HepG2 (cell line): Measurements from ENCODE around the gene MUL1. TPM values are rescaled to one million over a fixed set of nuclear protein-coding genes. Genes with fewer than 3 reads are reported as not detected.

ENCODE experiments used
- ATAC-seq: fragments of 200-7000 bp; cut with Tn5 transposase; 3 replicates; pipeline ENCODE4 v1.9.1; 2020; ENCODE audit warnings: mild to moderate bottlenecking, moderate library complexity
- BruUV-seq: library from RNA; stranded (reverse); fragments of 400-500 nt; replicated peaks from 2 replicates; lab custom pipeline; 2021; lab: Mats Ljungman, UMichigan
- CTCF ChIA-PET: fragments of 300-600 bp; formaldehyde crosslinking; extraction: SDS; loops from one replicate; lab custom pipeline; 2021; ENCODE audit warnings: low total read pairs, inconsistent platforms, low intra/inter-chr PET ratio; lab: Yijun Ruan, JAX
- POLR2A ChIA-PET: fragments of 350-600 bp; sonication (Branson Sonifier 250); formaldehyde crosslinking; loops from one replicate; lab custom pipeline; 2020; ENCODE audit warnings: antibody characterized with exemption, inconsistent platforms; lab: Yijun Ruan, JAX
- DNase-seq: peaks from one replicate; pipeline ENCODE4 v3.0.0-alpha.2; 2015; ENCODE audit warnings: low spot score
- FAIRE-seq: peaks from 3 replicates; lab custom pipeline; 2011; peaks lifted over from hg19 to GRCh38; lab: Jason Lieb, UNC
- H2AFZ ChIP-seq: one replicate; pipeline ENCODE4 v1.6.1; 2011; ENCODE audit warnings: low read length, inconsistent platforms
- H3K27ac ChIP-seq: fragments of 300-600 bp; 3 replicates; pipeline ENCODE4 v1.8.0; 2011; ENCODE audit warnings: mixed run types, mild to moderate bottlenecking, mixed read lengths, low read length, inconsistent platforms; ENCODE audit not compliant: insufficient read depth; ENCODE audit errors: extremely low read length
- H3K27me3 ChIP-seq, 2 experiments: fragments of 200-600 bp in 1 of 2; 2 replicates in 1 of 2; 3 replicates in 1 of 2; pipeline versions ENCODE4 v1.6.0 to v1.8.0; 2011; ENCODE audit warnings: low read length in 2 of 2, mild to moderate bottlenecking in 2 of 2, moderate library complexity in 2 of 2, inconsistent platforms in 1 of 2; ENCODE audit not compliant: insufficient read depth in 2 of 2, control insufficient read depth in 1 of 2
- H3K36me3 ChIP-seq, 2 experiments: fragments of 200-600 bp in 1 of 2; replicated peaks in 1 of 2; 2 replicates in 1 of 2; 3 replicates in 1 of 2; pipeline versions ENCODE4 v1.5.1 to v1.8.0; 2011; ENCODE audit warnings: low read length in 2 of 2, inconsistent platforms in 1 of 2; ENCODE audit not compliant: insufficient read depth in 2 of 2, control insufficient read depth in 1 of 2
- H3K4me1 ChIP-seq: 2 replicates; pipeline ENCODE4 v1.5.1; 2012; ENCODE audit warnings: low read length, inconsistent platforms; ENCODE audit not compliant: insufficient read depth
- H3K4me2 ChIP-seq: 2 replicates; pipeline ENCODE4 v1.6.0; 2011; ENCODE audit warnings: low read depth, low read length, inconsistent platforms
- H3K4me3 ChIP-seq, 3 experiments: fragments of 200-600 bp in 1 of 3; sonication (generic), shearing (Covaris generic) in 1 of 3; replicated peaks in 1 of 3; 2 replicates each; pipeline ENCODE4 v1.5.1; 2011 to 2016; ENCODE audit warnings: low read length in 3 of 3, inconsistent platforms in 2 of 3, low read depth in 2 of 3, mild to moderate bottlenecking in 2 of 3, control low read depth in 1 of 3, mixed read lengths in 1 of 3; ENCODE audit not compliant: insufficient read depth in 1 of 3
- H3K79me2 ChIP-seq: one replicate; pipeline ENCODE4 v1.6.1; 2011; ENCODE audit warnings: low read length, inconsistent platforms; ENCODE audit not compliant: insufficient read depth
- H3K9ac ChIP-seq: 2 replicates; pipeline ENCODE4 v1.6.0; 2011; ENCODE audit warnings: mild to moderate bottlenecking, low read depth, low read length, inconsistent platforms; ENCODE audit not compliant: insufficient read depth
- H3K9me3 ChIP-seq: 2 replicates; pipeline ENCODE4 v1.5.1; 2012; ENCODE audit warnings: mild to moderate bottlenecking, low read length
- H4K20me1 ChIP-seq: 2 replicates; pipeline ENCODE4 v1.6.0; 2011; ENCODE audit warnings: inconsistent platforms, mild to moderate bottlenecking, low read length, moderate library complexity; ENCODE audit not compliant: insufficient read depth
- CCAR2 ChIP-seq: fragments of 200-400 bp; formaldehyde crosslinking; optimal IDR thresholded peaks from 2 replicates; pipeline ENCODE3; 2018; ENCODE audit warnings: low read depth, mild to moderate bottlenecking, low read length, moderate library complexity
- GLMP ChIP-seq: sonication (generic); formaldehyde crosslinking; IDR thresholded peaks from 2 replicates; pipeline ENCODE4 v1.9.0; 2021; ENCODE audit warnings: missing genetic modification reagents, mild to moderate bottlenecking, borderline replicate concordance
- TRIM22 ChIP-seq: fragments of 450-650 bp; IDR thresholded peaks from 2 replicates; pipeline ENCODE4 v1.6.1; 2017
- ZC3H13 ChIP-seq: sonication (generic); formaldehyde crosslinking; IDR thresholded peaks from 2 replicates; pipeline ENCODE4 v1.8.1; 2023; ENCODE audit warnings: mild to moderate bottlenecking, missing genetic modification reagents, moderate library complexity
- ZNF564 ChIP-seq: sonication (generic); formaldehyde crosslinking; IDR thresholded peaks from 2 replicates; pipeline ENCODE4 v1.8.1; 2023; ENCODE audit warnings: mild to moderate bottlenecking, missing genetic modification reagents
- WGBS: methylation state at CpG from one replicate; pipeline ENCODE4 v1.1.6; 2017; ENCODE audit warnings: low lambda C conversion rate; 5-methylcytosine and 5-hydroxymethylcytosine counted together
- in situ Hi-C: cut with HindIII; loops from 2 replicates; pipeline ENCODE4 v1.10.0; 2017; ENCODE audit warnings: low pct_unique_long_range_greater_than_20kb; ENCODE audit not compliant: extremely low pct_ligation_motif_present
- intact Hi-C: fragments of 100-400 bp; cut with micrococcal nuclease; formaldehyde crosslinking; loops from one replicate; pipeline ENCODE4 v1.10.0; 2022; ENCODE audit not compliant: unreplicated experiment
- polyA plus RNA-seq, 8 experiments: library from polyadenylated mRNA; depleted of rRNA in 3 of 8; stranded (reverse) in 7 of 8; unstranded in 1 of 8; fragments of >200 nt; fragmentation: Illumina TruSeq in 4 of 8; extraction: Trizol in 4 of 8; gene quantifications; 2 replicates each; pipeline versions ENCODE4 v1.2.1 to v1.2.3, GENCODE V29; 2011 to 2016; ENCODE audit warnings: low read depth in 4 of 8, missing spikeins in 1 of 8, mixed read lengths in 1 of 8; ENCODE audit not compliant: insufficient read depth in 1 of 8
- total RNA-seq, 5 experiments: library from RNA; depleted of rRNA; stranded (reverse); fragments of >200 nt; fragmentation: Illumina TruSeq; extraction: Trizol; gene quantifications; 2 replicates each; pipeline ENCODE4 v1.2.3, GENCODE V29; 2016; ENCODE audit warnings: low read depth in 1 of 5

Gene MUL1
- total and polyA plus RNA-seq, 2 of the 13 experiments (the other 11 are each of a cell fraction or from before 2014, with no cell fraction given), result 21.5 to 26.5 TPM

DNA sequence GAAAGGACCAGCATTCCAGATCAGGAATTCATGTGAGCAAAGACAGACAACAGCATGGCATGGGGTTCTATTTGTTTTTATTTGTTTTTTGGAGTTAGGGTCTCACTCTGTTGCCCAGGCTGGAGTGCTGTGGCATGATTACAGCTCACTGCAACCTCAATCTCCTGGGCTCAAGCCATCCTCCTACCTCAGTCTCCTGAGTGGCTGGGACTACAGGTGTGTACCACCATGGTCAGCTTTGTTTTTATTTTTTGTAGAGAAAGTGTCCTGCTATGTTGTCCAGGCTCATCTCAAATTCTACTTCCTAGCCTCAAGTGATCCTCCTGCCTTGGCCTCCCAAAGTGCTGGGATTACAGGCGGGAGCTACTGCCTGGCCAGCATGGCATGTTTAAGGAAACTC, 12.3 kb downstream of the MUL1 start:
- no peak for FAIRE-seq
- WGBS, result 92% methylated on average over 1 of the region's 1 CpG
- Histone ChIP-seq H3K36me3 (peaks cover 10 to 19% of the 10 kb centered on the region in 2 experiments; a peak in 4 of 5 replicates), H3K79me2 (no peaks in the 10 kb centered on the region), H3K4me1 (peaks cover 53% of the 10 kb centered on the region), H3K27me3 (peaks cover 0 to 10% of the 10 kb centered on the region in 2 experiments; a peak in 4 of 5 replicates), H3K4me3 (no peak overlapping the region), H3K9me3 (no peaks in the 10 kb centered on the region), H3K9ac (no peak overlapping the region), H3K4me2 (no peak overlapping the region), H4K20me1 (no peaks in the 10 kb centered on the region), H2AFZ (no peak overlapping the region), H3K27ac (no peak overlapping the region)
- POLR2A ChIA-PET, result no interaction called here
- no TSS peak for BruUV-seq
- intact Hi-C loops, result no loop called here
- CTCF ChIA-PET, result interaction anchor here (5.6 kb wide), 1 partner anchor 26 kb away, joined by 73 read pairs; no protein-coding TSS in a partner anchor
- no peak for ATAC-seq
- in situ Hi-C loops, result loop anchor here (10.0 kb wide), 1 partner anchor 61 kb away; no protein-coding TSS in a partner anchor
- TF ChIP-seq ZC3H13 (CRISPR knock-in tag) (no peak), TRIM22 (no peak), GLMP (CRISPR knock-in tag) (no peak), CCAR2 (no peak), ZNF564 (CRISPR knock-in tag) (no peak)
- DNase-seq, result no peak
